TTC549 (cell line): Measurements from ENCODE around the gene C18orf63.

Experiments
- FAIRE-seq: peaks from 2 replicates; lab custom pipeline; 2012; peaks lifted over from hg19 to GRCh38; lab: Jason Lieb, UNC

C18orf63 gene

GRCh38 chr18:74378179-74378682, 62.6 kb downstream of the C18orf63 start:
- FAIRE-seq, result no peak

- no peak for FAIRE-seq
Observed at GRCh38 chr18:74380916-74381315, 65.3 kb downstream of the C18orf63 start.

GRCh38 chr18:74381621-74382295, 66.1 kb downstream of the C18orf63 start:
- no peak for FAIRE-seq

GRCh38 chr18:74382481-74383017, 66.9 kb downstream of the C18orf63 start:
- no peak for FAIRE-seq

GRCh38 chr18:74387383-74387782, 71.7 kb downstream of the C18orf63 start:
- FAIRE-seq, result no peak

- FAIRE-seq, result no peak
Observed at GRCh38 chr18:74388227-74388626, 72.6 kb downstream of the C18orf63 start.

GRCh38 chr18:74389171-74389927, 73.7 kb downstream of the C18orf63 start:
- no peak for FAIRE-seq

GRCh38 chr18:74389991-74390390, 74.4 kb downstream of the C18orf63 start:
- no peak for FAIRE-seq

GRCh38 chr18:74390900-74391299, 75.3 kb downstream of the C18orf63 start:
- no peak for FAIRE-seq

GRCh38 chr18:74392323-74392722, 76.7 kb downstream of the C18orf63 start:
- no peak for FAIRE-seq

- no peak for FAIRE-seq
Observed at GRCh38 chr18:74395006-74395405, 79.4 kb downstream of the C18orf63 start.

- FAIRE-seq, result no peak
Observed at GRCh38 chr18:74395648-74396154, 80.1 kb downstream of the C18orf63 start.

GRCh38 chr18:74396171-74397169, 80.8 kb downstream of the C18orf63 start:
- no peak for FAIRE-seq

- FAIRE-seq, result no peak
Observed at GRCh38 chr18:74397572-74397971, 81.9 kb downstream of the C18orf63 start.

- FAIRE-seq, result no peak
Observed at GRCh38 chr18:74399091-74399887, 83.7 kb downstream of the C18orf63 start.

- FAIRE-seq, result no peak
Observed at GRCh38 chr18:74400813-74401212, 85.2 kb downstream of the C18orf63 start.

GRCh38 chr18:74402806-74403433, 87.3 kb downstream of the C18orf63 start:
- FAIRE-seq, result no peak

GRCh38 chr18:74407888-74408287, 92.2 kb downstream of the C18orf63 start:
- FAIRE-seq, result no peak
